GM18502 (cell line): ENCODE data around the gene GDPD5.

Experiments used
- ATAC-seq: cut with Tn5 transposase; IDR thresholded peaks from one replicate; pipeline ENCODE4 v1.9.1; 2021; ENCODE audit warnings: mild to moderate bottlenecking; ENCODE audit not compliant: unreplicated experiment, poor library complexity

GDPD5 gene

GRCh38 chr11:75558939-75559843 is 33.5 kb upstream of the GDPD5 start:
- no peak for ATAC-seq

- ATAC-seq = no peak
These were observed 32.1 kb upstream of the GDPD5 start for GRCh38 chr11:75557666-75558494.

- ATAC-seq = no peak
These were observed 30.5 kb upstream of the GDPD5 start for GRCh38 chr11:75556275-75556674.

GRCh38 chr11:75555079-75555811 is 29.5 kb upstream of the GDPD5 start:
- ATAC-seq = no peak

GRCh38 chr11:75554258-75555022 is 28.7 kb upstream of the GDPD5 start:
- no peak for ATAC-seq

- ATAC-seq = no peak
These were observed 28.1 kb upstream of the GDPD5 start for GRCh38 chr11:75553889-75554257.

GRCh38 chr11:75553182-75553581 is 27.4 kb upstream of the GDPD5 start:
- ATAC-seq = no peak

GRCh38 chr11:75549370-75549958 is 23.7 kb upstream of the GDPD5 start:
- ATAC-seq = no peak

- no peak for ATAC-seq
These were observed 23.0 kb upstream of the GDPD5 start for GRCh38 chr11:75548595-75549272.

GRCh38 chr11:75547617-75548058 is 21.9 kb upstream of the GDPD5 start:
- no peak for ATAC-seq

- ATAC-seq = no peak
These were observed 21.4 kb upstream of the GDPD5 start for GRCh38 chr11:75547177-75547576.

GRCh38 chr11:75543806-75544205 is 18.1 kb upstream of the GDPD5 start:
- ATAC-seq = no peak

GRCh38 chr11:75542088-75542438 is 16.3 kb upstream of the GDPD5 start:
- no peak for ATAC-seq

GRCh38 chr11:75541193-75542087 is 15.7 kb upstream of the GDPD5 start:
- ATAC-seq = no peak

- no peak for ATAC-seq
These were observed 14.0 kb upstream of the GDPD5 start for GRCh38 chr11:75539459-75540334.

GRCh38 chr11:75538150-75538942 is 12.6 kb upstream of the GDPD5 start:
- no peak for ATAC-seq
